HG02852 (cell line): ENCODE data around the gene BCL2.

Experiments
- ATAC-seq: cut with Tn5 transposase; IDR thresholded peaks from one replicate; pipeline ENCODE4 v1.9.1; 2021; ENCODE audit warnings: mild to moderate bottlenecking, moderate library complexity; ENCODE audit not compliant: unreplicated experiment

The BCL2 gene

DNA sequence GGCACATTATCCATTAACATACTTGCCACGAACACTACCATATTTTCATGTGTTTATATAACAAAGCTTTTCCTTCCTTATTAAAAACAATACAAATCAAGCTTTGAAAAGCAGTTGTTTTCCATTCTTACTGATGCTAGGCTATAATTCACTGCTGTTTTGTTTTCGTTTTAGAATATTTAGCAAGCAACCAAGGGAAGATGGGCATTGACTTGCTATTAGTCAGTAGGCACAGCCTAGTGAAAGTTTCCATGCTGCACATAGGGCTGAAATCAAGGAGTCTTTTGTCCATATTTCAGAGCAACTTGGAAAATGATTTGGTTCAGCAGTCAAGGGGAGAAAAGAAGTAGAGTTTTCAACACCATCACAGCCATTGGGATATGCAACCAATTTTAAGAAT, 31.3 kb downstream of the BCL2 start:
- no peak for ATAC-seq

DNA sequence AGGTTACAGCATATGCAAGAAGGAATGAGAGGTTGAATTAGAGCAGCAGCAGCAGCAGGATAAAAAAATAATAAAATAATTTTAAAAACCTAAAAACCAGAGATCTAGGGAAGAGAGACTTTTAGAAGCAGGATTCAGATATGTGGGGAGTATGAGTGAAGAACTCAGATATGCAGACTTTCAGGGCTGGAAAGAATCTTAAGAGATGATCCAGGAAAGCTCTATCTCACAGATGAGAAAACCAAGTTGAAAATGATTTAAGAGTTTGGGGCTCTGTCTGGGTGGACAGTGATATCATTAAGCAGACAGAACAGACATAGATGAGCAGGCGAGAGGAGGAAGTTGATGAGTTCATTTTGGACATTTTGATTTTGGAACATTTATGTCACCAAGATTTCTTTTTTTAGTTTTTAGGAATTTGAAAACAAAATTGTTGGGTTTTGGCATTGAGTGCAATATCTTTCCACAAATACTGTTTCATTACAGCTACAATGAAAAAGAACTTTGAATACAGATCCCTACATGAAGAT, 31.8 kb downstream of the BCL2 start:
- no peak for ATAC-seq

DNA sequence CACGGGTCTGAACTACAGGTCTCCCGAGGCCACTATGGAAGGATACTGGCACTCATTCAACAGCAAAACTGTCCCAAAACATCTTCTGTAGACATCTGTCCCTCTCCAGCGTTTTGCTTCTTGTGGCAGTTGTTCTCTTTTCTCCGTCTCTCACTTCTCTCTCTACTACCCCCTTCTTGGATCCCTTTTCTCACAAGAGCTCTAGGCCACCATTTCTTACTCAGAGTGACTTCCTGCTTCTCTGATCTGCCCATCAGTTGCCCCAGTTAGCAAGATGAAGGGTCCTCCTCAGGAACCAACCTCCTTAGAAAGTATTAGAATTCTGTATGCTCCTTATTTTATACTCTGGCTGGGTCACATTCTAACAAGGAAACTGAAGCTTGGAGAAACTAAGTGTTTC, 32.6 kb downstream of the BCL2 start:
- no peak for ATAC-seq

DNA sequence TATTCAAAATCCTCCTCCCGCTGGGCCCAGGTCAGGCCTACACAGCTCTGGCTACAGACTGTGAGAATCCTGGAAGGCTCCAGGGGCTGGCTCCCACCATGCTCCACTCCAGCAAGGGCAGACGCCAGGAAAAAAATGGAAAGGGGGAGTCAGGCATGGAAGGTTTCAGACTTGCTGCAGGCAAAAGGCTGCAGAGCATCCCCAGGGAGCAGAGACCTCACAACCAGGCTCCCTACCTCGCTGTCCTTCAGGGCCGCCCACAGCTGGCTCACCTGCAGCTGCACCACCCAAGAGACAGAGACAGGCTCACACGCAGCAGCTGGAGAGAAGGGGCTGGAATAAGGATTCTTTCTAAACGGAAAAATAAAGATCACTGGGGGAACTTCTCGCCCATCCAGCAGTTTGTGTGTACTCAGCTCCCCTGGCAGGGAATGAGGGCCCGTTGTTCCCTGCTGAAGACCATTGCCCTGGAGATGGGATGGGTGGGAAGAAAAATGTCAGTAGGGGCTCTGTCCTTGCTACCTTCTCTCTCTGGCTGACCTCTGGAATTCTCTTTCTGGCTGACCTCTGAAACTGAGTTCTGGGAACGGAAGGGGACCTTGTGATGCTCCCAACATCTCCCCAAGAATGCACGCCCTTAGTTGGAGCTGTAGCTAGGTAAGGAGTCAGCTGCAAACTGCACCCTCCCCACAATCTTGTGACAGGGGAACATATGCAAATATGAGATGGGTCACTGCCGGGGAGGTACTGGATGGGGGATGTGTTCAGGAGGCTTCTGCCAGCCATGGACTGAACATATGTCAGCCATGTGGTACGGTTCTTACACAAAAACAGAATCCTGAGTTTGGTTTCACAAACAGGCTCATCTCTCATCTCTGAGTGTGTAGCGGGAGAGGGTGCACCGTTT, 34.5 kb downstream of the BCL2 start:
- peak; percentile 97 for ATAC-seq

DNA sequence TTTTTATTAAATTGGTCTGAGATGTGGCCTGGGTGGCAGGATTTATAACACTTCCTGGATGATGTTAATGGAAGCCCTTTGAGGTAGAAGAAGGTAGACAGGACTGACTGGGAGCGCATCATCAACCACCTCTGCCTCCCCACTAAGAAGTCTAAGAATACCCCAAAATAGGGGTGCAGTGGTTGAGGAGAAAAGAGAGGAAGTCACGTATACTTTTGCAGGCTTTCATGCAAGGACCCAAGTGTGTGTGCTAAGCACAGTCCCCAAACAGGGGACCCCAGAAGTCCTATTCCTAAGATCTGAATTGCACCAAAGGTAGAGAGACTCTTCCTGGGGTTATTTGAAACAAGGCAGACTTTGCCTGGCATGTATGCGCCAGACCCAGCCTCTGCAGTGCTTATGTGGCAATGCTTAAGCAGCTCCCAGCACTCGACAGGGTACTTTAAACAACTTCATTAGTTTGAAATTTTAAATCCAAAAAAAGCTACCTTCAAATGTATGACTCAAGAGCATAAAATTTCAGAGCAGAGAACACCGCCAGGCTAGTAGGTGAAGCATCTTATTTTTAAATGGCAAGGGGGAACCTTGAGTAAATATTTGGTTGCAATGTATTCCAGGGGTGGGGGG, 35.3 kb downstream of the BCL2 start:
- ATAC-seq, result no peak

DNA sequence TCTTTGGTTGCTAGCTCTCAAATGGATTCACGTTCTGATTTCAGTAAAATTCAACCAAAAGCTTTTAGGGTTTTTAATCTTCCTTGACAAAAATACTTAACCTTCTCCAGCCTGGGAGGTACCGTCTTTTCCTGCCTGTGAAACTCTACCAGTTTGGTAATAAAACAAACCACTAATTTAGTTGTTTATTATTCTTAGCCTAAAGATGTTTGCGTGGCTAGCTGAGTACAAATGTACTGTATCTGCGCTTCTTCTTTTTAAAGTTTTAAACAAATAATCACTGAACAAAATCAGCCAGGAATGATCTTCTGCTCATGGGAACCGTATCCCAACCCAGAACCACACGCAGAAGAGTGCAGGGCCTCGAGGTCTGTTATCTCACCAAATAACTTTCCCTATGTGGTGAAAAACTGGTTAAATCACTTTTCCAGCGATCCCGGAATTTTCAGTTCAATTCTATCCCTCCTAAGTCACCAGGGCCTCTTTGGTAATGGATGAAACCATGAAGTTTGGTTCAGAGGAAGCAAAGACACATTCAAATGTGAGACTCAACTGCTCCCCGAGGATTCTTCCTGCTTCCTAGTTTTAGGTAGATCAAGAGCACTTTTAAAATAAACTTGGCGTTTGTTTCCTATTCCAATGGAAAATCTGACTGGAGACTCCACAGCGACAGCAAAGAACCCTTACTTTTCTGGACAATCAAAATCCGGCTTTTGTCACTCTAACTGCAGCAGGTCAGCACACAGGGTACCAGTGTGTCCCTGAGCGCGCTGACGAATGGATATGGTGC, 36.1 kb downstream of the BCL2 start:
- ATAC-seq, result no peak

DNA sequence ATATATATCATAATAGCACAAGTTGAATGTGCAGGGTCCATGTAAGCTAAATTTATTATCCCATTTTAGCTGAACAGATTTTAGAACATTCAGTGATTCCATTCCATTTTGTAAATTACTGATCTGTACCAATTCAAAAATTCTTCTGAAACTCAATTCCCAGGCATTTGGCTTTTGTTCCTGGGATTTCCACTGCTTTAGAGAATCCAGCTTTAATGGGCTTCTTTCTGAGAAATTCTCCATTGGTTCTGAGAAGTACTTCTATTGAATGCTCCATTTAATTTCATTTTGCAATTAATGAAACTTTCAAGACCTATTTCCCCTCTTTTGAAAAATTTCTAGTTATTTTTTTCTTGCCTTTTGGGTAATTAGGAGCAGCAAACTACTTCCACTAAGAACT, 36.8 kb downstream of the BCL2 start:
- ATAC-seq, result no peak

DNA sequence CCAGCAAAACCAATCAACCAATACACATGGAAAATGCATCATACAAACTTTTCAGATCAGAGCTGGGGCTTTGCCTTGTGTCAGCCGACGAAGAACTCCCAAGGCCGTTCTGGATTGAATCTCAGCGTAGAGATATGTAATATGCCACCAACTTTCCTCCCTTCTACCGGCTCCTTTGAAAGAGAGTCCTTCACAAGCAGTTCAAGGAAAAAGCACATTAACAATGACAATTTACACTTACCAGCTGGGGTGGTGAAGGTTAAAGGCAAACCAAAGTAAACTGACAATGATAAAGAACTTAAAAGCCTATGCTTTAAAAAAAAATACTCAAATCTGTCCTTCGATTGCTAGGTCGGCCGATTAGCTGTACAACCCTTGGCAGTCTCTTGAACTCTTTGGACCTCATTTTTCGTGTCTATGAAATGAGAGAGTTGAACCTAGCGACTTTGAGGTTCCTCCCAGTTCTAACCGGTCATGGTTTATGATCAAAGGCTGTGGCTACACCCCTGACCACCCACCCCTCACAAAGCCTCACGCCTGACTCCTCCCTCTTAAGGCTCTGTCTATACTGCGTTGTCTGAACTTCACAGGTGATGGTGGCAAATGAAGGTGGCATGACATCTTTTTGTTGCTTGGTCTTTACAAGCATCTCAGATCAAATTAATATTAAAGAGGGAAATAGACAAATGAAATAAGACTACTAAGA, 46.2 kb downstream of the BCL2 start:
- ATAC-seq, result peak; percentile 57

DNA sequence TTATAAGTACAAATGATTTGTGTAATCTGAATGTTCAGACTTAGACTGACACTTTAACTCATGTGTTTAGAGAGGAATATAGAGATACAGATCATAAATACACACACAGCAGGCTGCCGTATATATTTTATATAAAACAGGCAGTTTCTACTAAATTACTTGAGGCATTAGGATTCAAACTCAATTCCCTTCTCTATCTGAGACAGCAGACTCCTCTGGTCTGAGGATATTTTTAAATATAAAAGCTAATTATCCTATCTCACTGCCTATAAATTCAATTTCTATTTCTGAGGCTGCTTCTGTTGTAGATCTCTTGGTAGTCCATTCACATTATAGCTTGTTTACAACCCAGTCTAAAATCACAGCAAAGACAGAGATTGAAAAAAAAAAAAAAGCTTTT, 46.9 kb downstream of the BCL2 start:
- no peak for ATAC-seq

DNA sequence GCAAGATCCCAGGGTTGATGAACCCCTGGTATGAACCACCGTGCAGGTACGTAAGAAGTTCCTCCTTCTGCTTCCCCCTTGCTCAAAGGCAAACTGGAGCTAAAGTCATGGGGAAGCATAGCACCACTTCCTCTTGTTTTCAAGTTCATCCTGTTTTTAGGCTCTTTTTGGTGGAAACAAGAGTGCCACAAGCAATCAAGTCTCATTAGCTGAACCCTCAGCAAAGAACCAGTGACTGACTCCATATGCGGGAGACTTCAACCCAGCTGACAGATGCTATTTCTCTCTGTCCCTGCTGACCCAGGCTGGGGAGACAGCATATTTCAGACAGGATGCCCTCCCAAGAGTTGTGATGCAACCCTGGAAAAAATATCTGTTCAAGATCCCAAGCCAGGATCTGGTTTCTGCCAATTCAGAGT, 47.7 kb downstream of the BCL2 start:
- ATAC-seq, result no peak

DNA sequence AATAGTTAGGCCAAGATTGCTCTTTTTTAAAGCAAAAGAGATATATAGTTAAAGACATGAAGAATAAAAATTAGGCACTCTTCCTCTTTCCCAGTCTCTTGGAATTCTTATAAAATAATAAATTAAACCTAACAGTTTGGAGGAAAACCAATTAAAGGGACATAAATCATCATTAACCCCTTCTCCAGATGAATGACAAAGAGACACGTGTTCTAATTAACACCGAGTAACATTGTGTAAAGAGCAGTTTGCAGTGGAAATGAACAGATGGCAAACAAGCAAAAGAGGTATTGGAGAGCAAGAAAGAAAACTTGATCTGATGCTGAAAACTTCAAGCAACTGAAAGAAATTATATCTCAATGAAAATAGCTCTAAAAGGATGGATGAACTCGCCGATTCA, 48.4 kb downstream of the BCL2 start:
- no peak for ATAC-seq

DNA sequence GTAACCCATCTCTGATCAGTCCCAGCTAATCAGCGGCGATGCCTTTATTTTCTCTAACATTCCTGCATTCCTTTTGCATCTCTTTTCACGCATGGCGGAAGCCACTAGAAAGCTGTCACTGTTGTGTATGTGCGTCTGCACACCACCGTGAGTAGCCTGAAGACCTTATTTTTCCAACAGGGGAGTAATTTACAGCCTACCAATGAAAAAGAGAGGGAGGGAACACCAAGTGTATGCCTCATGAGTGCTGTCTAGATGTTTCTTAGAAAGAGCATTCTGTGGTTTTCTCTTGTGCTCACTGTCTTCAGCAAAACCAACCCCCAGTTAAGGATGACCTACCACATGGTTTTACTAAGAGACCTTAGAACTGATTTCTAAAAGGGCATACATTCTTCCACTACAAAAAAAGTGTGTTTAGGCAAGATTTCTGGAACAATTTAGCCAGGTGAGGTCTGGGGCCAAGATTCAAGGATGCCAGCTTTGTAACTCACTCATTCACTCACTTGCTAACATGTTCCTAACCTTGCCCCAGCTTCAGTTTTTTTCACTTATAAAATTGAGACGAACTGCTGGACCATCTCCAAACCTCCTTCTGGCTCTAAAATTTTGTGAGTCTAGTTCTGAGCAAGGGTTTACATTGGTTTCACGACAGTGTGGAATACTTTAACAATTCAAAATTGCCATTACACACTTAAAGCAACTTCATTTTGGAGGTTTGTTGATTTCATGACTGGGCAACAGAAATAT, 51.4 kb downstream of the BCL2 start:
- no peak for ATAC-seq

DNA sequence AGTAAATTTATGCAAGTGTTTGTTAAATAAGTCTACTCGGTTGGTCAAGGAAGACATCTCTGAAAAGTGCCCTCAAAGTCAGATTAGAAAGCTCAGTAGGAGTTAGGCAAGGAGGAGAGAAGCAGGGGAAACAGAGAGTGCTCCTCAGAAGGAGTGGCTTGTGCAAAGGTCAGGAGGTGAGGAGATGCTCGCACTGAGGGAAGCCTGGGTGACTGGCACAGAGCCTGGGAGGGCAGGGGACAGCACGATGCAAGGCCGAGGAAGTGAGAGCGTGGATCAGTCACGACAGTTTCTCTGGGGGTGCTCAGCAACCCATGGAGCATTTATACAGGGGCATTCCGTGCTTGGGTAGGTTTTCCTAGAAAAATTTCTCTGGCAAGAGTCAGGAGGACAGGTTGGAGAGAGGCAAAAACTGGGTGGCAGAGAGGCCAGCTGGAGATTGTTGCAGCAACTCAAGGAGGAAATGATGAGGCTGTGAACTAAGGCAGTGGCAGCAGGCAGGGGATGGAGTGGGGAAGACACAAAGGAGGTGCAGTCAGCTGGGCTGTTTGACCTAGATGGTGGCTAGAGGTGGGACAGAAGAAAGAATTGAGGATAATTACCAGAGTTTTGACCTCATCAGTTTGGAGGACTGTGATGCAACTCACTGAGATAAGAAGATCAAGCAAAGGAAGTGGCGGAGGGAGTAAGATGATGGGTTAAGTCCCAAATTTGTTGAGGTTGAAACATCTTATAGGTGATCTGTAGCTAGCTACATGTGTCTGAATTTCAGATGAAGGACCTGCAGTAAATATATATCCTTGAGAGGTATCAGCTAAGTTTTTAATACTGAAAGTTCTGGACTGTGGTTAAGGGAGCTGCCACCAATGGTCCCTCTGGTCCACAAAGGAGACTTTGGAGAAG, 52.4 kb downstream of the BCL2 start:
- ATAC-seq, result no peak

DNA sequence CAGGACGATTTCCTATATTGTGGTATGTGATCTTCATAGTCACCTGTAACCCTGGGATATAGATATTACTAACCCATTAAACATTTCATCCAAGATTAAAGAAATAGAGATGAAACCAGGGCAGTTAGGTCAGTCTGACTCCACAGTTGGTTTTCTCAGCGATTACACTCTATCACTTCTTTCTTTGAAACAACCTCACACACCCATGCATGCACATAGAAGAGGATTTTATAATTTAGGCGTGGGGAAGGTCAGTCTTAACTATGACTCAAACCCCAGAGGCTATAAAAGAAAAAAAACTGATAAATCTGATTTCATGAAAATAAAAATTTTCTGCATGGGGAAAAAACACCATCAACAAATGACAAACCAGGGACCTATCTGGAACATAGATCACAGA, 54.2 kb downstream of the BCL2 start:
- no peak for ATAC-seq

DNA sequence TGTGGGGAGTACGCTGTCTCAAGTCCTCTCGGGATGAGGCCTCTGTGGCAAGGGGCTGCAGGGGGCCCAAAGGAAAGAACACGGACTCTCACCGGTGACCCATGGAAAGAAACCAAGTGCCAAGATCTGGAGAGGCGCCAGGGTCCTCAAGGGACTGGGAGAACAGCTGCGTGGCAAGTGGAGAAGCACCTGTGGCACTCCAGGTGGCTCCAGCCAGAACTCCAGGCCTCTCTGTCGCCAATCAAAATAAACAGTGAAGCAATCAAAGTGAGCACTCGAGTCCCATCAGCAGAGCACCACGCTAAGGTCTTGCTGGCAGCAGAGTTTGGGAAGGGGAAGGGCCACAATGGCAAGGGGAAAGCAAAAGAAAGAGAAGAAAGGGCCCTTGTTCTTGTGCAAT, 54.7 kb downstream of the BCL2 start:
- no peak for ATAC-seq

DNA sequence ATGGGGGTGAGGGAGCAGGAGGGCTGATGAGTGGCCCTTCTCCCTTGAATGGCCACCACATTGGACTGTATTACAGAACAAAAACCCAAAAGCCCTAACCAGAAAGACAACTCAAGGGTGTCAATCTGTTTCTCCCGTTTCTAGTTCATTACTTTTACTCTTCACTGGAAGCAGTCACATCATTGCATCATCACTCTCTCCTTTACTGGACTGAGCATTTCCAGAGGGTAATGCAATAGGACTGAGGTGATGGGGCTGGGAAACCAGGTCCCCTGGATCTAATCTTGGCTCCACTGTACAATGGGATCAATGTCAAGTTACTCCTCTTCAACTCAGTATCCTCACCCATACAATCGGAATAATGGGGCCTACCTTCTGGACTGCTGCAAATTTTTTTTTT, 56.1 kb downstream of the BCL2 start:
- no peak for ATAC-seq

DNA sequence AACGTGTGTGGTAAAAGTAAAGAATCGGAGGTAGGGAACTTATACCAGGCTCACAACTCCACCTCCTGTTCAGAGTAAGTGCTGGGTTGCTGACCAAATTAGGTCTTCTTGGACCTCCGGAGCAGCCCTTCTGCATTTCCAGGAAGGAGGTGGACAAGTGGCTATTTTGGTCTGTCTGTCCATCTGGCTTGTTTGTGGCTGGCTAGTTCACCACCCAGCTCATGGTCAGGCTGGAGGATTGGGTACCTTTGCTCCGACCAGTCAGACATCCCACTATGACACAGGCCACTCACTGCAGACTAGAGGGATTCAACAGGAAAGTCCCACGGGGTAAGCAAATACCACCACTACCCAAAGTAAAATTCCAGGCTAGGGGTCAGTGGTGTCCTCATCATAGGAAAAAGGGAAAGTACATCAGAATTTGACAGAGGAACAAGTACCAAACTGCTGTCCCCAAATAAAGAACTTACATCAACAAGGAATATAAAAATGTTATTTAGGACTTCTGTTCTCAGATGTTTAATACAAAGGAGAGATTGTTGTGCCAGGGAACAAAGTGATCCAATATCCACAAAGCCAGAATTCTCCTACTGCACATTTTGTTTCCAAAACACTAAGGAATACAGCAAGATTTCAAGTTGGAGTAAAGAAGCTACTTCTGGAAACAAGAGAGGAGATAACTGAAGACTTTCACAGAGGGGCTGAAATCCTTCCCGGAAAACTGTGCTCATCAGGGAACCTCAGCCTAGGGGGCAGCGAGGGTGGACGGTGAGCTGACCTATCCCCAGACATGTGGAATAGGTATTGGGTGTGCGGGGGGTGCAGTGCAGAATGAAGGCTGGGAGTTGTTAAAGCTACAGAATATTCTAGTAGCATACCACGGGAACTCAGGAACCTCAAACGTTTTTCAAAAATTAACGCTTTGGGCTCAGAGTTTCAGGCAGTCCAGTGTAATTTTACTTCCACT, 56.9 kb downstream of the BCL2 start:
- no peak for ATAC-seq

DNA sequence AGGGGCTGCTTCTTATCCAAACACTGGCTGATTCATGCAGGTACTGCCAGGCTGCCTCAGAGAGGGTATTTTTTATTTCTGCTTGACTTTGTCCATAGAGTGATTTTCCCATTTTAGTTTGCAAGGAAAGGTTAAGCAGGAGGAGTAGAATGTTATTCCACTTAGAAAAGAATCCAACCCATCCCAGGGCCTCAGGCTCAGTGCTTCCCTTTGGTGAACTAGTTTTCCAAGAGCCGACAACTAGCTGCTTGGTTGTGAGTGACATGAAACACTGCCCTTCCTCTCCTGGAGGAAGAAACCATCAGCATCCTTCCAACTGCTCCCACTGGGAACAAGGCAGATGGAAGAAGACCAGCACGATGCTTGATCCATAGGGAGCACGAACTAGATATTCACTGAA, 58.5 kb downstream of the BCL2 start:
- no peak for ATAC-seq
